PC-9 (cell line): Measurements from ENCODE around the gene CYGB.

Experiments used
- CTCF ChIP-seq: fragments of 200-600 bp; sonication (generic); conservative IDR thresholded peaks from 2 replicates; pipeline ENCODE4 v1.6.1; 2017; ENCODE audit warnings: mixed run types, antibody characterized with exemption, mild to moderate bottlenecking, moderate library complexity
- EZH2 ChIP-seq: fragments of 200-600 bp; sonication (generic); IDR thresholded peaks from 2 replicates; pipeline ENCODE4 v1.8.0; 2017; ENCODE audit warnings: antibody characterized with exemption, low read depth

GRCh38 chr17:76487451-76488192 lies 49.9 kb downstream of the CYGB start:
- TF ChIP-seq CTCF: no peak
- no peak for TF ChIP-seq EZH2
